H7 (cell line): ENCODE measurements around the gene BNC2. TPM values are rescaled to one million over a fixed set of nuclear protein-coding genes. Genes with fewer than 3 reads are reported as not detected.

Experiments used
- DNase-seq: peaks from one replicate; pipeline ENCODE4 v3.0.0; 2012
- H3K27me3 ChIP-seq: 2 replicates; pipeline ENCODE4 v1.6.0; 2011; ENCODE audit warnings: mild to moderate bottlenecking, low read length; ENCODE audit not compliant: control insufficient read depth, insufficient read depth
- H3K36me3 ChIP-seq: replicated peaks from 2 replicates; pipeline ENCODE4 v1.5.1; 2011; ENCODE audit warnings: low read length; ENCODE audit not compliant: control insufficient read depth, insufficient read depth
- H3K4me3 ChIP-seq: 2 replicates; pipeline ENCODE4 v1.5.1; 2011; ENCODE audit warnings: low read depth, mild to moderate bottlenecking, control low read depth, low read length, moderate library complexity; ENCODE audit not compliant: insufficient read depth
- total RNA-seq: library from RNA; depleted of rRNA; stranded (reverse); fragments of >200 nt; shearing (Covaris generic); gene quantifications from 2 replicates; pipeline ENCODE4 v1.2.3, GENCODE V29; 2014

Gene BNC2
- total RNA-seq, 1 experiment from 2014 or later = 7.9 TPM

GRCh38 chr9:16681652-16681987, 188.8 kb downstream of the BNC2 start:
- Histone ChIP-seq H3K4me3 (no peak overlapping the region), H3K27me3 (no peaks in the 10 kb centered on the region), H3K36me3 (no peaks in the 10 kb centered on the region; the same call in 1 of the 2 replicates)
- DNase-seq = no peak

GRCh38 chr9:16680975-16681651, 189.4 kb downstream of the BNC2 start:
- H3K36me3 ChIP-seq = no peaks in the 10 kb centered on the region; the same call in 1 of the 2 replicates
- H3K27me3 ChIP-seq = no peaks in the 10 kb centered on the region
- no peak for DNase-seq
- no peak overlapping the region for H3K4me3 ChIP-seq

- no peak for DNase-seq
- Histone ChIP-seq H3K27me3 (no peaks in the 10 kb centered on the region), H3K36me3 (no peaks in the 10 kb centered on the region; the same call in 1 of the 2 replicates), H3K4me3 (no peak overlapping the region)
These were observed 189.9 kb downstream of the BNC2 start for GRCh38 chr9:16680541-16680940.

GRCh38 chr9:16679327-16679821, 191.1 kb downstream of the BNC2 start:
- DNase-seq = no peak
- no peaks in the 10 kb centered on the region; the same call in 1 of the 2 replicates for H3K36me3 ChIP-seq
- no peak overlapping the region for H3K4me3 ChIP-seq
- H3K27me3 ChIP-seq = no peaks in the 10 kb centered on the region

GRCh38 chr9:16676519-16676918, 194.0 kb downstream of the BNC2 start:
- no peak overlapping the region for H3K4me3 ChIP-seq
- no peaks in the 10 kb centered on the region; the same call in 1 of the 2 replicates for H3K36me3 ChIP-seq
- DNase-seq = no peak
- no peaks in the 10 kb centered on the region for H3K27me3 ChIP-seq

- Histone ChIP-seq H3K4me3 (no peak overlapping the region), H3K36me3 (no peaks in the 10 kb centered on the region; the same call in 1 of the 2 replicates), H3K27me3 (no peaks in the 10 kb centered on the region)
- no peak for DNase-seq
These were observed 195.3 kb downstream of the BNC2 start for GRCh38 chr9:16675131-16675530.

GRCh38 chr9:16673171-16673570, 197.3 kb downstream of the BNC2 start:
- no peaks in the 10 kb centered on the region for H3K36me3 ChIP-seq
- no peak for DNase-seq
- no peak overlapping the region for H3K4me3 ChIP-seq
- H3K27me3 ChIP-seq = no peaks in the 10 kb centered on the region

- no peak overlapping the region for H3K4me3 ChIP-seq
- H3K27me3 ChIP-seq = no peaks in the 10 kb centered on the region
- no peaks in the 10 kb centered on the region for H3K36me3 ChIP-seq
- DNase-seq = no peak
These were observed 198.0 kb downstream of the BNC2 start for GRCh38 chr9:16672501-16672900.

- H3K36me3 ChIP-seq = no peaks in the 10 kb centered on the region
- H3K27me3 ChIP-seq = no peaks in the 10 kb centered on the region
- DNase-seq = no peak
- no peak overlapping the region for H3K4me3 ChIP-seq
These were observed 198.8 kb downstream of the BNC2 start for GRCh38 chr9:16671591-16672137.

- no peak for DNase-seq
- Histone ChIP-seq H3K36me3 (no peaks in the 10 kb centered on the region), H3K27me3 (no peaks in the 10 kb centered on the region), H3K4me3 (no peak overlapping the region)
These were observed 199.7 kb downstream of the BNC2 start for GRCh38 chr9:16670791-16671190.

GRCh38 chr9:16668734-16669295, 201.7 kb downstream of the BNC2 start:
- H3K4me3 ChIP-seq = no peak overlapping the region
- no peaks in the 10 kb centered on the region for H3K27me3 ChIP-seq
- no peaks in the 10 kb centered on the region for H3K36me3 ChIP-seq
- DNase-seq = no peak

- Histone ChIP-seq H3K27me3 (no peaks in the 10 kb centered on the region), H3K36me3 (no peaks in the 10 kb centered on the region), H3K4me3 (no peak overlapping the region)
- DNase-seq = no peak
These were observed 206.3 kb downstream of the BNC2 start for GRCh38 chr9:16664211-16664610.

- no peaks in the 10 kb centered on the region for H3K27me3 ChIP-seq
- H3K36me3 ChIP-seq = no peaks in the 10 kb centered on the region
- H3K4me3 ChIP-seq = no peak overlapping the region
These were observed 208.7 kb downstream of the BNC2 start for GRCh38 chr9:16661816-16662215.

GRCh38 chr9:16659096-16659495, 211.4 kb downstream of the BNC2 start:
- DNase-seq = no peak
- Histone ChIP-seq H3K27me3 (no peaks in the 10 kb centered on the region), H3K36me3 (no peaks in the 10 kb centered on the region), H3K4me3 (no peak overlapping the region)

More at GRCh38 chr9:16661816-16662215, 208.7 kb downstream of the BNC2 start:
- no peak for DNase-seq

GRCh38 chr9:16656432-16657169, 213.9 kb downstream of the BNC2 start:
- no peaks in the 10 kb centered on the region for H3K27me3 ChIP-seq
- H3K4me3 ChIP-seq = no peak overlapping the region
- H3K36me3 ChIP-seq = no peaks in the 10 kb centered on the region
- no peak for DNase-seq
